ENCODE data around the gene PC.

PC gene

DNA sequence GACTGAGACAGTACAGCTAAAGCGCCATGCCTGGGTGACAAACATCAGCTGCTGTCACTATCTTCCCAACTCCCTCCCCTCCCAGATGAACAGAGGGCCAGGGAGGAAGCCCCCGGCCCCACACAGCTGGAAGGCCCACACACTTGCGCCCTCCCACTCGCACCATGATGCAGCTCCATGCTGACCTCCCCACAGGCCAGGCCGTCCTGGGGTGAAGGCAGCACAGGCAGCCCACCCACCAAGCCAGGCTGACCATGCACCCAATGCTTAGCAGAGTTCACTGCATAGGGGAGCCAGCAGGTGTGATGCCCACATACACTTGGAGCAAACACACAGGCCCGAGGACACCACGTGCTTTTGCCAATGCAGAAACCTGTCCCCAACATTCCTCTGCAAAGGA is 79.2 kb downstream of the PC start:
- Histone ChIP-seq H3K4me3 (ENCODE audit: low read length) (no peak overlapping the region), H3K9me3 (ENCODE audit: insufficient read depth, low read depth, low read length) (no peaks in the 10 kb centered on the region), H3K36me3 (ENCODE audit: insufficient read depth, low read depth, low read length) (no peaks in the 10 kb centered on the region), H3K27me3 (ENCODE audit: insufficient read depth, low read length) (no peaks in the 10 kb centered on the region), H3K4me1 (ENCODE audit: insufficient read depth, low read length) (peaks cover 10% of the 10 kb centered on the region; the same call in 1 of the 2 replicates), H3K9ac (ENCODE audit: low read depth, low read length) (no peak overlapping the region), H3K27ac (ENCODE audit: low read length) (no peak overlapping the region)

DNA sequence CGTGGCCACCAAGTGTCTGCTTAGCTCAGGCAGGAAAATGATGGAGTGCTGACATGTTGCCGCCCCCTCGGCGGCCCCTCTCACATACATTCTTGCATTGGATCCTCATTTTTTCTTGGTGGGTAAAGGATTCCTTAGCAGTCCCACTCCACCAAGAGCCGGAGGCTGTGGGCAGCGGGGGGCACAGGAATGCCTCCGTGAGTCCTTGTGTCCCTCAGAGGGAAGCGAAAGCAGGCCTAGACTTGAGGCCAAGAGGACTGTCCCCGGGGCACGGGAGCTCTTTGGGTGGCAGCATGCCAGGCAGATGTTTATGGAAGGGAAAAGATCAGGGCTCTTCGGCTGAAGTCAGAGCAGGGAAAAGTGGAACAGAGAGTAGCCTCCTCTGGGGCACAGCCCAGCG is 79.7 kb downstream of the PC start:
- H3K9ac ChIP-seq (ENCODE audit: low read depth, low read length) = no peak overlapping the region
- H3K4me1 ChIP-seq (ENCODE audit: insufficient read depth, low read length) = peaks cover 10% of the 10 kb centered on the region; the same call in 1 of the 2 replicates
- H3K36me3 ChIP-seq (ENCODE audit: insufficient read depth, low read depth, low read length) = no peaks in the 10 kb centered on the region
- no peaks in the 10 kb centered on the region for H3K9me3 ChIP-seq (ENCODE audit: insufficient read depth, low read depth, low read length)
- H3K4me3 ChIP-seq (ENCODE audit: low read length) = no peak overlapping the region
- H3K27ac ChIP-seq (ENCODE audit: low read length) = no peak overlapping the region
- no peaks in the 10 kb centered on the region for H3K27me3 ChIP-seq (ENCODE audit: insufficient read depth, low read length)

DNA sequence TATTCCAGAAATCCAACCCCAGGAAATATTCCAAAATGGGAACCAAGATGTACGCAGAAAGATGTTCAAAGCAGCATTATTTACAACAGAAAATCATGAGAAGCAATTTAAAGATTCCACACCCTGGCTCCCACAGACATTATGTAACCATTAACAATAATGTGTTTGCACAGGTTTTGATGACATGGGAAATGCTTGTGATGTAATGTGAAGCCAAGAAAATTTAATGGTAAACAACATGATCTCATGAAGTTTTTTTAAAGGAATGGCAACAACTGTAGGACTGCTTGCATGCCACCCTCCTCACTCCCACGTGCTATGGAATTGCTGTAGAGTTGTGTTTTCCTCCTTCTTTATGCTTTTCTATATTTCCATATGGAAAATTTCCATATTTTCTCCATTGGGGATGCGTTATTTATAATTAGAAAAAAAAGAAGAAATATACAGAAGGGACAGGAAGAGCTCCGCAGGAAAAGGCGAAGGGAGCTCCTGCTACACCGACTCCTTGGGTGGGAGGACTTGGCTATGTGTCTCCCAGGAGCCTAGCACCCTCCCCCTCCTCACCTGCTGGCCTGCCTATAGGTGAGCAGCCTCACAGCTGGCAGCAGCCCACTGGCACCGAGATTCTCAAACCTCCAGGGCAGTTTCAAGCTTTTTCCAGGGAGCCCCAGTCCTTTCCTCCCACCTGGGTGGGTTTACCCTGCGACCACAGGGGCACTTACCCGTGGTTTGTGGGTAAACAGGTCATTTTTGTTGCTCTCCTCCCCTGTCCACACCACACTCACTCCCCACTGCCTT is 80.4 kb downstream of the PC start:
- Histone ChIP-seq H3K9me3 (ENCODE audit: insufficient read depth, low read depth, low read length) (no peaks in the 10 kb centered on the region), H3K27ac (ENCODE audit: low read length) (no peak overlapping the region), H3K27me3 (ENCODE audit: insufficient read depth, low read length) (no peaks in the 10 kb centered on the region), H3K4me3 (ENCODE audit: low read length) (no peak overlapping the region), H3K36me3 (ENCODE audit: insufficient read depth, low read depth, low read length) (no peaks in the 10 kb centered on the region), H3K9ac (ENCODE audit: low read depth, low read length) (no peak overlapping the region), H3K4me1 (ENCODE audit: insufficient read depth, low read length) (peaks cover 10% of the 10 kb centered on the region; the same call in 1 of the 2 replicates)

DNA sequence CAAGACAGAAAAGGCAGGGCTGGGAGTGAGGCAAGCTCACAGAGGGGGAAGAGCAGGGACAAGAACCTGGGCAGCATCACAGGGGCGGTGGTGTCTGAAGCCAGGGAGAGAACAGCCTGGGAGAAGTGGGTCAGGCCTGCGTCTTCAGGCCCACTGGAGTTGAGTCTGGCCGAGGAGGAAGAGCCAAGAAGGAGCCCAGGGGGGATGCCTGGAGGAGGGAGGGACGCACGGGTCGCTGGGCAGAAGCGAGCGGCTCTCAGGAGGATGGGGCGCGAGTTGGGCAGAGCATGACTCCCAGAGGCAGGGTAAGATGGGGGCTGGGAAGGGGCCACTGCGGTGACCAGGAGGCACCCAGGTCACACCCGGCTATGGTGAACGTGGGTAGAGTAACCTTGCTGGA is 82.8 kb downstream of the PC start:
- H3K27me3 ChIP-seq (ENCODE audit: insufficient read depth, low read length) = no peaks in the 10 kb centered on the region
- no peaks in the 10 kb centered on the region for H3K36me3 ChIP-seq (ENCODE audit: insufficient read depth, low read depth, low read length)
- no peaks in the 10 kb centered on the region for H3K9me3 ChIP-seq (ENCODE audit: insufficient read depth, low read depth, low read length)
- no peak overlapping the region for H3K27ac ChIP-seq (ENCODE audit: low read length)
- peaks cover 1% of the 10 kb centered on the region; the same call in 1 of the 2 replicates for H3K4me1 ChIP-seq (ENCODE audit: insufficient read depth, low read length)
- H3K9ac ChIP-seq (ENCODE audit: low read depth, low read length) = no peak overlapping the region
- H3K4me3 ChIP-seq (ENCODE audit: low read length) = no peak overlapping the region

DNA sequence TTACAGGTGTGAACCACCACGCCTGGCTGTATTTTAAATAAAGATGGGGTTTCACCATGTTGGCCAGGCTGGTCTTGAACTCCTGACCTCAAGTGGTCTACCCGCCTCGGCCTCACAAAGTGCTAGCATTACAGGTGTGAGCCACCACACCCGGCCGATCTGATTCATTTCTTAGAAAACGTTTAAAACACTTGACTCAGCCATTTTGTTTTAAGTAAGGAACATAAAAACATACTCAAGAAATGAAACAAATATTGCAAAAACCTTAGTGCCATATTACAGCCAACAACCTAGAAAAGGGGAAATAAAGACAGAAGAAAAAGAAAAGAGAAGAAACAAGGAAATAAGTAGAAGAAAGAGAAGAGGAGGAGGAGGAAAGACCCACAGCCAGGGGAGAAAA is 84.0 kb downstream of the PC start:
- Histone ChIP-seq H3K9me3 (ENCODE audit: insufficient read depth, low read depth, low read length) (no peaks in the 10 kb centered on the region), H3K9ac (ENCODE audit: low read depth, low read length) (no peak overlapping the region), H3K27me3 (ENCODE audit: insufficient read depth, low read length) (no peaks in the 10 kb centered on the region), H3K27ac (ENCODE audit: low read length) (no peak overlapping the region), H3K36me3 (ENCODE audit: insufficient read depth, low read depth, low read length) (no peaks in the 10 kb centered on the region), H3K4me1 (ENCODE audit: insufficient read depth, low read length) (no peaks in the 10 kb centered on the region), H3K4me3 (ENCODE audit: low read length) (no peak overlapping the region)

DNA sequence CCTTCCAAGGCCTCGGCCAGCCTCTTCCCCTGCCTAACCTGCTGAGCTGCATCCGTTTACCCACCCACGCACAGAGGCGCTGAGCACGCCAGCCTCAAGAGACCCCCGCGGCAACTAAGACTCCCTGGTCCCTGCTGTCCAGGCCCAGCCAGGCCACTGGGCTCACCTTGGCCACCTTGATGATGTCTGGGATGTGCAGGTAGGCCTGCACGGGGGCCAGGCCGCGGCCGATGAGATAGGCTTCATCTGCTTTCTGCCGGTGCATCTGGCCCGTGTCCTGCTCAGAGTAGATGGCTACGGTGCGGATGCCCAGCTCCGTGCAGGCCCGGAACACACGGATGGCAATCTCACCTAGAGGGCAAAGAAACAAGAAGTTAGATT is 86.7 kb downstream of the PC start:
- Histone ChIP-seq H3K36me3 (ENCODE audit: insufficient read depth, low read depth, low read length) (no peaks in the 10 kb centered on the region), H3K9ac (ENCODE audit: low read depth, low read length) (no peak overlapping the region), H3K4me3 (ENCODE audit: low read length) (no peak overlapping the region), H3K4me1 (ENCODE audit: insufficient read depth, low read length) (no peaks in the 10 kb centered on the region), H3K27me3 (ENCODE audit: insufficient read depth, low read length) (no peaks in the 10 kb centered on the region), H3K27ac (ENCODE audit: low read length) (no peak overlapping the region), H3K9me3 (ENCODE audit: insufficient read depth, low read depth, low read length) (no peaks in the 10 kb centered on the region)

DNA sequence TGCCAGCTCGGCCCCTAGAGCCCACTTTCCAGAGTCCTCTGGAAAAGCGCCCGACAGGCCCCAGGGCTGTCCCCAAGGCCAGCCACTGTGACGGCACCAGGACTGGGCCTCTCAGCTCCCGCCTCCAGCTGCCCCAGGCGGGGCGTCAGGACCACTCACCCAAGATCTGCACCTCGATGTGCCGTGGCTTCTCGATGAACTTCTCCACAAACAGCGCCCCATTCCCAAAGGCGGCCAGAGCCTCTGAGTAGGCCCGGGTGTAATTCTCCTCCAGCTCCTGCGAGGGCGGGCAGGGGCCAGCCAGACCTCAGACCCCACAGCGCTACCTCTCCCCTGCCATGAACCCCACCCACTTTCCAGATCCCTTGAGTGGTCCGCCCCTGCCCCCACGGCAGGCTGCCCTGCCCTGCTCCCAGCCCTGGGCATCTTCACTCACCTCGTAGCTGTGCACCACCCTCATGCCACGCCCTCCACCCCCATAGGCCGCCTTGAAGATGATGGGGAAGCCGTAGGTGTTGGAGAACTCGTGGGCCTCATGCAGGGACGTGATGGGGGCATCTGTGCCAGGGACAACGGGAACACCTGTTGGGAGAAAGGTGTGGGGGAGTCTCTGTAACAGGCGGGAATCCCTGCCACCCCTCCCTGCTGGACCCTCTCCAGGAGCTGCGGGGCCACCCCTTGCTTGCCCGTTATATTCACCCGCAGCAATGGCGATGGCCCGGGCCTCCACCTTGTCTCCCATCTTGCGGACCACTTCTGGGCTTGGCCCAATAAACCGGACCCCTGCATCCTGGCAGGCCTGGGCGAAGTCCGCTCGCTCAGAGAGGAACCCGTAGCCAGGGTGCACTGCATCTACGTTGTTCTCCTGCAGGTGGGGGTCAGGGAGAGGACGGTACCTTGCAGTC is 87.3 kb downstream of the PC start:
- Histone ChIP-seq H3K36me3 (ENCODE audit: insufficient read depth, low read depth, low read length) (no peaks in the 10 kb centered on the region), H3K27me3 (ENCODE audit: insufficient read depth, low read length) (no peaks in the 10 kb centered on the region), H3K9me3 (ENCODE audit: insufficient read depth, low read depth, low read length) (no peaks in the 10 kb centered on the region), H3K4me3 (ENCODE audit: low read length) (no peak overlapping the region), H3K4me1 (ENCODE audit: insufficient read depth, low read length) (no peaks in the 10 kb centered on the region), H3K27ac (ENCODE audit: low read length) (no peak overlapping the region), H3K9ac (ENCODE audit: low read depth, low read length) (no peak overlapping the region)

DNA sequence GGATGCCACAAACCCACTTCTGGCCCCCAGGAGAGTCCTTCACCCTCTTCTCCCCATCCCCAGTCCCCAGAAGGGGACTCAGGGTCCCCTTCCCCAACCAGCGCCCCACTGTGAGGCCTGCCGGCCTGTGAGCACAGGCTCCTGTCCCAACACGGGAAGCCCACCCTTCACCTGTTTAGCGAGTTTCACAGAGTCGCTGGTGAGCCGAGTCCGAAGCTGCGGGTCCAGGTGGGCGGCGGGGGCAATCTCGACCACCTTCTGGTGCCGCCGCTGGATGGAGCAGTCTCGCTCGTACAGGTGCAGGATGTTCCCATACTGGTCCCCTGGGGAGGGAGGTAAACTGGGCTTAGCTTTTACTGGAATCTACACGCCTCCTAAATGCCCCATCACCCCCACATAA is 88.1 kb downstream of the PC start:
- no peak overlapping the region for H3K9ac ChIP-seq (ENCODE audit: low read depth, low read length)
- H3K27me3 ChIP-seq (ENCODE audit: insufficient read depth, low read length) = no peaks in the 10 kb centered on the region
- H3K27ac ChIP-seq (ENCODE audit: low read length) = no peak overlapping the region
- no peaks in the 10 kb centered on the region for H3K4me1 ChIP-seq (ENCODE audit: insufficient read depth, low read length)
- H3K9me3 ChIP-seq (ENCODE audit: insufficient read depth, low read depth, low read length) = no peaks in the 10 kb centered on the region
- no peaks in the 10 kb centered on the region for H3K36me3 ChIP-seq (ENCODE audit: insufficient read depth, low read depth, low read length)
- no peak overlapping the region for H3K4me3 ChIP-seq (ENCODE audit: low read length)

DNA sequence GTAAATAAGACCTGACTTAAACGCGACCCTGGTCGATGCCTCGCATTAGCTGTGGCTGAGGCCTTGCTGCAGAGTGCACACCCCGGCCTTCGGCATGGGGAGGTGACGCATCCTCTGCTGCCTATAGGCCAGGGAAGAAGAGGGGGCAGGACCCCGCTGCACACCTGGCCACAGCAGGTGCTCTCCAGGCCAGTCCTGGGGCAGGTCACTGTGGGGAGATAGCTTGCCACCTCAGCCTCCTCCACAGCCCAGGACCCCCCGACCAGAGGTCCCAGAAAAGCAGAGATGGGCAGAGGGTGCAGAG is 88.7 kb downstream of the PC start:
- H3K9me3 ChIP-seq (ENCODE audit: insufficient read depth, low read depth, low read length) = no peaks in the 10 kb centered on the region
- no peak overlapping the region for H3K9ac ChIP-seq (ENCODE audit: low read depth, low read length)
- no peak overlapping the region for H3K4me3 ChIP-seq (ENCODE audit: low read length)
- no peak overlapping the region for H3K27ac ChIP-seq (ENCODE audit: low read length)
- no peaks in the 10 kb centered on the region for H3K27me3 ChIP-seq (ENCODE audit: insufficient read depth, low read length)
- no peaks in the 10 kb centered on the region for H3K36me3 ChIP-seq (ENCODE audit: insufficient read depth, low read depth, low read length)
- no peaks in the 10 kb centered on the region for H3K4me1 ChIP-seq (ENCODE audit: insufficient read depth, low read length)

DNA sequence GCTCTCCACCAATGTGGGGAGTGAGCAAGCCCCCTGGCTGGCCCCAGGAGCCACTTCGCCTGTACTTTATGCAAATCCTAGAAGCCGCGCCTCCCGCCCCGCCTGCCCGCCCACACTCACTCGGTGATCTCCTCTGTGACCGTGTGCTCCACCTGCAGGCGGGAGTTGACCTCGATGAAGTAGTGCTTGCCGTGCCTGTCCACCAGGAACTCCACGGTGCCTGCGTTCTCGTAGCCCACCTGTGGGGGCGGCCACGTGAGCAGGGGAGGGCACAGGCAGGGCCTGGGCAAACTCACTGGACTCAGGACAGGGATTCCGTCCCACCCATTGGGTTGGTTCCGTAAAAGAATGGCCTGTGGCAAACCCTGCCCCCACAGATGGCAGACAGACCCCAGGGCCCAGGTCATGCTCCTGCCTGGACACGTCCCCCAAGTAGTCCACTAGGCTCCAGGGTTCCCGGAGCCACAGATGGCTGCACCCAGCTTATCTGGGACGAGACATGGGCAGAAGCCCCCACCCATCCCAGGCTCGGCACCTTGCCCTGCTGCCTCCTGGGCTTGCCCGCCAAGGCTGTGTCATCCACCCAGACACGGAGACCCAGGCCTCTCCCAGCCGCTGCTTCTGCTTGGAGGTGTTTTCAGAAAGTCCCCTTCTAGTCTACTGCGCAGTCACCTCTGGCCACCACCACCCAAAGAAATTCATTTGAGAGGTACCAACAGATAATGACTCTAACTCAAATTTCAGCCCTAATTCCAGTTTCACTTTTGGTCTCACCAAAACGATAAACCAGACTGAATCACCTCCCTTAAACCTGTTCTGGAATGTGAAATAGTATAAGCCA is 89.2 kb downstream of the PC start:
- H3K4me1 ChIP-seq (ENCODE audit: insufficient read depth, low read length) = no peaks in the 10 kb centered on the region
- H3K27me3 ChIP-seq (ENCODE audit: insufficient read depth, low read length) = no peaks in the 10 kb centered on the region
- no peak overlapping the region for H3K4me3 ChIP-seq (ENCODE audit: low read length)
- no peaks in the 10 kb centered on the region for H3K36me3 ChIP-seq (ENCODE audit: insufficient read depth, low read depth, low read length)
- H3K9me3 ChIP-seq (ENCODE audit: insufficient read depth, low read depth, low read length) = no peaks in the 10 kb centered on the region
- no peak overlapping the region for H3K9ac ChIP-seq (ENCODE audit: low read depth, low read length)
- H3K27ac ChIP-seq (ENCODE audit: low read length) = no peak overlapping the region

DNA sequence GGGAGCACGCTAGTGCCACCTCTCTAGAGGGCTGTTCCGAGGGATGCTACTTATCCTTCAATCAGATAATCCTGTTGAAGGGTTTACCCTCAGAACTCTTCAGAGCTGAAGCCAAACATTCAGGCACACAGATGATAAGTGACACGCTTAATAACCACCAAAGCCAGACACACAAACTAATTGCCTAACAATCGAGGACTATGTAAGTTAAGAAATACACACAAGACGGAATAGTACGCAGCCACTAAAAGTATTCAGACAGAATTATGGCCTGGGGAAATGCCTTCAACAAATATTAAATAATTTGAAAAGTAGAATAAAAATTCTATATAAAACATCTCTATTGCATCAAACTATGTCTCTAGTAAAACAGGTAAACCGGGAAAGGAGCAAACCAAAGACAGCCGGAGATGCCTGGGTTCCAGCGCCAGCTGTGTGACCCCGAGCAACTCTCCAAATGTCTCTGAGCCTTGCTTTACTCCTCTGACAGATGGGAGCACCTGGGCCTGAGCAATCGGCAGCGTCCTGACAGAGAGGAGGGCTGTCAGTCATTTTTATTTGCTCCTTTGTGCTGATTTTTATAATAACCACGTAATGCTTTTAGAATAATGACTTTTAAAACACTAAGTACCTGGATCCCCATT is 90.0 kb downstream of the PC start:
- Histone ChIP-seq H3K9ac (ENCODE audit: low read depth, low read length) (no peak overlapping the region), H3K4me1 (ENCODE audit: insufficient read depth, low read length) (no peaks in the 10 kb centered on the region), H3K27me3 (ENCODE audit: insufficient read depth, low read length) (no peaks in the 10 kb centered on the region), H3K4me3 (ENCODE audit: low read length) (no peak overlapping the region), H3K36me3 (ENCODE audit: insufficient read depth, low read depth, low read length) (no peaks in the 10 kb centered on the region), H3K27ac (ENCODE audit: low read length) (no peak overlapping the region), H3K9me3 (ENCODE audit: insufficient read depth, low read depth, low read length) (no peaks in the 10 kb centered on the region)
